Lung (tissue), 12 donors: ENCODE results near the gene BCAT1. TPM values are rescaled to one million over a fixed set of nuclear protein-coding genes. Genes with fewer than 3 reads are reported as not detected.

Experiments used
- ATAC-seq: fragments of 200-7000 bp; cut with Tn5 transposase; one replicate; pipeline ENCODE4 v1.9.1; 2020; ENCODE audit warnings: moderate number of reproducible peaks; ENCODE audit not compliant: insufficient read depth, low FRiP score
- DNase-seq, 3 donors: peaks; one replicate each; pipeline ENCODE4 v3.0.0-alpha.2; 2013 to 2017
- H3K27ac ChIP-seq, 2 donors: one replicate each; pipeline ENCODE4 v1.5.1; 2013; ENCODE audit warnings: mild to moderate bottlenecking in 2 of 2, moderate library complexity in 2 of 2, control low read depth in 1 of 2, inconsistent platforms in 1 of 2, low read depth in 1 of 2, low read length in 1 of 2
- H3K27me3 ChIP-seq, 3 donors: one replicate each; pipeline ENCODE4 v1.5.1; 2013; ENCODE audit warnings: low read length in 2 of 3; ENCODE audit not compliant: control insufficient read depth in 3 of 3, insufficient read depth in 3 of 3
- H3K36me3 ChIP-seq, 4 donors: one replicate each; pipeline ENCODE4 v1.5.1; 2013; ENCODE audit warnings: low read length in 4 of 4, mild to moderate bottlenecking in 1 of 4, moderate library complexity in 1 of 4; ENCODE audit not compliant: control insufficient read depth in 4 of 4, insufficient read depth in 4 of 4
- H3K4me1 ChIP-seq, 5 donors: one replicate each; pipeline ENCODE4 v1.5.1; 2013; ENCODE audit warnings: low read length in 5 of 5, mild to moderate bottlenecking in 2 of 5, moderate library complexity in 1 of 5; ENCODE audit not compliant: control insufficient read depth in 5 of 5, insufficient read depth in 5 of 5
- H3K4me3 ChIP-seq: one replicate; pipeline ENCODE4 v1.5.1; 2013; ENCODE audit warnings: mild to moderate bottlenecking, control low read depth, moderate library complexity
- H3K9ac ChIP-seq, 2 donors: one replicate each; pipeline ENCODE4 v1.5.1; 2013; ENCODE audit warnings: low read length in 2 of 2, control low read depth in 1 of 2; ENCODE audit not compliant: insufficient read depth in 1 of 2
- H3K9me3 ChIP-seq, 4 donors: one replicate each; pipeline ENCODE4 v1.5.1; 2013; ENCODE audit warnings: low read length in 3 of 4, mild to moderate bottlenecking in 1 of 4, moderate library complexity in 1 of 4; ENCODE audit not compliant: control insufficient read depth in 4 of 4, insufficient read depth in 3 of 4
- WGBS, 2 donors: extraction: QIAGEN DNeasy Blood & Tissue Kit; methylation state at CpG; one replicate each; pipeline ENCODE4 v1.1.7; 2013; 5-methylcytosine and 5-hydroxymethylcytosine counted together
- polyA plus RNA-seq, 2 donors: library from polyadenylated mRNA; stranded (reverse); fragments of 200-250 nt; gene quantifications; one replicate each; pipeline ENCODE4 v1.2.1, GENCODE V29; 2013
- total RNA-seq, 2 donors: library from RNA; depleted of rRNA in 1 of 2; stranded (reverse); fragments of >200 nt in 1 of 2; gene quantifications; one replicate each; pipeline ENCODE4 v1.2.1, GENCODE V29; 2014 to 2021
- TF ChIP-seq, protein P1 (sequence below): IDR thresholded peaks from 2 replicates; pipeline ENCODE4 v1.5.1; 2012; ENCODE audit warnings: mild to moderate bottlenecking; ENCODE audit errors: control extremely low read depth, extremely low read depth
- donor health status: control.
- donor health status: control.
- donor health status: Bipolar disorder and iron deficiency.
- donor health status: healthy.
- donor health status: DM: yes; HTN: yes; CAD: no.

Gene BCAT1
- total and polyA plus RNA-seq, 4 donors: 11.7 to 94.9 (median 40.9) TPM

GRCh38 chr12:24938341-24938740, 10.6 kb downstream of the BCAT1 start:
- Histone ChIP-seq H3K27me3 (no peaks in the 10 kb centered on the region), H3K36me3 (no peaks in the 10 kb centered on the region), H3K9ac (no peak overlapping the region), H3K4me3 (no peak overlapping the region), H3K4me1 (peaks cover 0 to 4% (median 0%) of the 10 kb centered on the region in 5 donors), H3K27ac (no peak overlapping the region), H3K9me3 (no peaks in the 10 kb centered on the region)
- DNase-seq (no peak), ATAC-seq (no peak)
- 46 to 70% methylated on average over 3 of the region's 3 CpGs for WGBS, 2 donors
- TF ChIP-seq, protein P1, sequence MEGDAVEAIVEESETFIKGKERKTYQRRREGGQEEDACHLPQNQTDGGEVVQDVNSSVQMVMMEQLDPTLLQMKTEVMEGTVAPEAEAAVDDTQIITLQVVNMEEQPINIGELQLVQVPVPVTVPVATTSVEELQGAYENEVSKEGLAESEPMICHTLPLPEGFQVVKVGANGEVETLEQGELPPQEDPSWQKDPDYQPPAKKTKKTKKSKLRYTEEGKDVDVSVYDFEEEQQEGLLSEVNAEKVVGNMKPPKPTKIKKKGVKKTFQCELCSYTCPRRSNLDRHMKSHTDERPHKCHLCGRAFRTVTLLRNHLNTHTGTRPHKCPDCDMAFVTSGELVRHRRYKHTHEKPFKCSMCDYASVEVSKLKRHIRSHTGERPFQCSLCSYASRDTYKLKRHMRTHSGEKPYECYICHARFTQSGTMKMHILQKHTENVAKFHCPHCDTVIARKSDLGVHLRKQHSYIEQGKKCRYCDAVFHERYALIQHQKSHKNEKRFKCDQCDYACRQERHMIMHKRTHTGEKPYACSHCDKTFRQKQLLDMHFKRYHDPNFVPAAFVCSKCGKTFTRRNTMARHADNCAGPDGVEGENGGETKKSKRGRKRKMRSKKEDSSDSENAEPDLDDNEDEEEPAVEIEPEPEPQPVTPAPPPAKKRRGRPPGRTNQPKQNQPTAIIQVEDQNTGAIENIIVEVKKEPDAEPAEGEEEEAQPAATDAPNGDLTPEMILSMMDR: no peak

- no peak overlapping the region for H3K4me3 ChIP-seq
- no peaks in the 10 kb centered on the region for H3K36me3 ChIP-seq
- DNase-seq: no peak
- H3K9me3 ChIP-seq: no peaks in the 10 kb centered on the region
- H3K27ac ChIP-seq: no peak overlapping the region
- 78 to 89% methylated on average over 2 of the region's 2 CpGs for WGBS, 2 donors
- peaks cover 0 to 4% (median 0%) of the 10 kb centered on the region in 5 donors for H3K4me1 ChIP-seq
- TF ChIP-seq, protein P1: no peak
- no peaks in the 10 kb centered on the region for H3K27me3 ChIP-seq
- ATAC-seq: no peak
- no peak overlapping the region for H3K9ac ChIP-seq
Observed at GRCh38 chr12:24937553-24938244, 11.2 kb downstream of the BCAT1 start.

DNA sequence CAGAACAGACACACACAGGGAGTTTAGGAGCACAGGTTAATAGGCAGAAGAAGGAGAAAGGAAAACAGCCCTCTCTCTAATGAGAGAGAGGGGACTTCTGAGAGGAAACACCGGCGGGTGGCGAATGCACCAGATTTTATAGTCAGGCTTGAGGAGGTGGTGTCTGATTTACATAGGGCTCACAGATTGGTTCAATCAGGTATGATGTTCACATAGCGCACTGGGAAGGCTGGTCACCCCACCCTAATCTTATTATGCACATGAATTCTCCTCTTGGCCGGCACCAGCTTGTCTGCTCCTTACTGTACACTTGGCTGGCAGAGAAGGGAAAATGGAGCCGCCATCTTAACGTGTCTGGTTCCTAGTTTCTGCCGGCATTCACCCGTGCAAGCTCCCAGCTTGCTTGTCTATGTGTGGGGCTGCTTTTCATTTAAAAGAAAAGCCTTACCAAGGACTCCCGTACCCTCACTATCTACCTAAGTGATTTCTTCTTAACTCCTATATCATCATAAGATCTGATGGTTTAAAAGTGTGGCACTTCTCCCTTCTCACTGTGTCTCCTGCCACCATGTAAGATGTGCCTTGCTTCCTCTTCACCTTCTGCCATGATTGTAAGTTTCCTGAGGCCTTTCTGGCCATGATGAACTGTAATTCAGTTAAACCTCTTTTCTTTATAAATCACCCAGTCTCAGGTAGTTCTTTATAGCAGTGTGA, 15.1 kb downstream of the BCAT1 start:
- ATAC-seq: no peak

More for the DNA sequence above, 15.1 kb downstream of the BCAT1 start:
- Histone ChIP-seq H3K4me1 (peaks cover 0 to 4% (median 0%) of the 10 kb centered on the region in 5 donors), H3K9ac (no peak overlapping the region), H3K9me3 (no peaks in the 10 kb centered on the region), H3K4me3 (no peak overlapping the region), H3K27me3 (no peaks in the 10 kb centered on the region), H3K36me3 (peaks cover 0 to 3% (median 0%) of the 10 kb centered on the region in 4 donors), H3K27ac (no peak overlapping the region)
- TF ChIP-seq, protein P1: no peak
- no peak for DNase-seq
- 86 to 88% methylated on average over 10 of the region's 10 CpGs for WGBS, 2 donors
